ENCODE data around the gene CNTNAP2. TPM values are rescaled to one million over a fixed set of nuclear protein-coding genes. Genes with fewer than 3 reads are reported as not detected.

The CNTNAP2 gene
- total and polyA plus RNA-seq, 9 donors = 8.3 to 18.8 (median 10.4) TPM

DNA sequence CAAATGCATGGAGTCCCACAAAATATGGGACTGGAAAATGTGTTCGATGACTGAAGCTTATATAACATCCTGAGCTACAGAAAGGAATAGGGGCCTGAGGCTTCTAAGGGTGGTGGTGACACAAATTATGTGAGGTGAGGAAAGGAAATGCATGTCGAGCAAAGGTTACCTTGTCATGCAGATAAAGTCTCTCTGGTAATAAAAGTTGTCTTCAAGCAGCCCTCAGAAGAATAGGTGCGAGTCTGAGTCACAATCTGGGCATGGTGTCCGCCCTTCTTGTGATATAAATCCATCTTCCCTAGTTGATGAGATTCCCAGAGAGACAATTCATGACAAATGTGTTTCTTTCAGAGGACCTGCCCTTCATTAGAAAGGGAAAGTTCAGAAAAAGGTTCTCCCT is 1488.7 kb downstream of the CNTNAP2 start:
- H3K4me3 ChIP-seq (ENCODE audit: low read length) = no peak overlapping the region
- H3K9me3 ChIP-seq (replicated peaks; ENCODE audit: control insufficient read depth, low read depth, low read length) = no peaks in the 10 kb centered on the region
- DNase-seq = no peak
- no peak overlapping the region for H3K27ac ChIP-seq (ENCODE audit: low read length)
- 20% methylated on average over 2 of the region's 4 CpGs for WGBS (ENCODE audit: insufficient coverage)
- no peaks in the 10 kb centered on the region for H3K36me3 ChIP-seq (ENCODE audit: control insufficient read depth, insufficient read depth, low read length)
- no peaks in the 10 kb centered on the region for H3K4me1 ChIP-seq (ENCODE audit: control insufficient read depth, insufficient read depth, low read length)
- H3K27me3 ChIP-seq (ENCODE audit: control insufficient read depth, insufficient read depth, low read length) = no peaks in the 10 kb centered on the region

DNA sequence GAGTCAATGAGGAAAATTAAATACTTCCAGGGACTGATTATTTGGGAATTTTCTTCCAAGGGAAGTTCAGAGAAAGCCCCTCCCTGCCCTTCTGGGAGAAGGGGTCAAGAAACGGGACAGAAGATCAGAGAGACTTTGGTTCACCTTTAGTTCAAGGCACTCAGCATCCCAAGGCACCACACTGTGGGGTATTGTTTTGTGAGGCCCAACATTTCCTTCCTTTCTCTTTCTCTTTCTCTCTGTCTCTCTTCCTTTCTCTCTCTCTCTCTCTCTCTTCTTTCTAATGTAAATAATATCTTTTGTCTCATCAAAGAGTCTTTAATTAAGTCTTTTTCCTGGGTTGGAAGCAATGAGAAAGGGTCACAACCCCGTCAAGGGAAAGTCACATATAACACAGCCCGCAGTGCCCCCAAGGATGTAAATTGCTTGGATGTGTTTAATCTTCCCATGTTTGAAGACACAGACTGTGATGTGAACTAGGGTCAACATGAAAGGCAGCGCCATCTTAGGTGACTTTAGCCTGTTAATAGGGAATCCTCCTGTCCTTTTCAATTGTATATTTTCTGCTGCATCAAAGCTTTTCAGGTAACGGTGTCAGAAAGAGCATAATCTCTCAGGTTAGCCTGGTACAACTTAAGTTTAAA is 1490.7 kb downstream of the CNTNAP2 start:
- DNase-seq = no peak
- Histone ChIP-seq H3K27ac (ENCODE audit: low read length) (no peak overlapping the region), H3K9me3 (replicated peaks; ENCODE audit: control insufficient read depth, low read depth, low read length) (no peaks in the 10 kb centered on the region), H3K4me3 (ENCODE audit: low read length) (no peak overlapping the region), H3K36me3 (ENCODE audit: control insufficient read depth, insufficient read depth, low read length) (no peaks in the 10 kb centered on the region), H3K27me3 (ENCODE audit: control insufficient read depth, insufficient read depth, low read length) (no peaks in the 10 kb centered on the region), H3K4me1 (ENCODE audit: control insufficient read depth, insufficient read depth, low read length) (no peaks in the 10 kb centered on the region)
- WGBS (ENCODE audit: insufficient coverage) = 50% methylated on average over 2 of the region's 5 CpGs

DNA sequence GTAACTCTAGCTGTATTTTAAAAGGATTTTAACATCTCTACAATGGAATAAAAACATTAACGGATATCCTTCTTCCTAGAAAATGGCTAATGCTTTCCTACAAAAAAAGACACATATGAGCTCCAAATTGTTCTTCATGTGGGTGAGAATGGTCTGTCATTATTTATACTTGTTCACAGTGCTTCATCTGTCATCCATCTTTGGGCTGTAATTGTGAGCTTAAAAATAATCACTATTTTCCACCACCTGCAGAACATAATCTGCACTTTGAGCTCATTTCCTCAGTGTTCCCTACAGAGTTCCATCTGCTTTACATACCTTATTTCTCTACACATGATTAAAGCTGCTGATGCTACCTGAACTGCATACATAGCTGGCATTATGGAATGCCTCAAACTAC is 1494.8 kb downstream of the CNTNAP2 start:
- WGBS (ENCODE audit: insufficient coverage) = no CpG with 5 or more reads among the region's 1 CpG
- Histone ChIP-seq H3K27me3 (ENCODE audit: control insufficient read depth, insufficient read depth, low read length) (no peaks in the 10 kb centered on the region), H3K27ac (ENCODE audit: low read length) (no peak overlapping the region), H3K9me3 (replicated peaks; ENCODE audit: control insufficient read depth, low read depth, low read length) (no peaks in the 10 kb centered on the region), H3K4me3 (ENCODE audit: low read length) (no peak overlapping the region), H3K36me3 (ENCODE audit: control insufficient read depth, insufficient read depth, low read length) (no peaks in the 10 kb centered on the region), H3K4me1 (ENCODE audit: control insufficient read depth, insufficient read depth, low read length) (no peaks in the 10 kb centered on the region)
- DNase-seq = no peak

DNA sequence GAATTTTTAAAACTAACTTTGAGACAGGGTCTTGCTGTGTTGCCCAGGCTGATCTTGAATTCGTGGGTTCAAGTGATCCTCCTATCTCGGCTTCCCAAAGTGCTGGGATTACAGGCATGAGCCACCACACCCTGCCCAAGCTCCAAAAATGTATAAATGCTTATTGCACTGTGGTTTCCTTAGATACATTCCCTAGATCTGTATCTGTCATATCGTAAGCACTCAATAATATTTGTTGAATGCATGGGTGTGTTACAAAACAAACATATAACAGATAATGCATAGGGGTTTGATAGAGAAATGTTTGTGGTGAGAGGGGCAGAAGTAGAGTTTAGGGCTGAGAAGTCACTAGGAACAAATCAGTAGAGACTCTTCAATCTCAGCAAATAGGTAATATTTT is 1518.7 kb downstream of the CNTNAP2 start:
- Histone ChIP-seq H3K27ac (ENCODE audit: low read length) (no peak overlapping the region), H3K9me3 (replicated peaks; ENCODE audit: control insufficient read depth, low read depth, low read length) (no peaks in the 10 kb centered on the region), H3K4me3 (ENCODE audit: low read length) (no peak overlapping the region), H3K4me1 (ENCODE audit: control insufficient read depth, insufficient read depth, low read length) (no peaks in the 10 kb centered on the region), H3K36me3 (ENCODE audit: control insufficient read depth, insufficient read depth, low read length) (no peaks in the 10 kb centered on the region), H3K27me3 (ENCODE audit: control insufficient read depth, insufficient read depth, low read length) (no peaks in the 10 kb centered on the region)
- no peak for DNase-seq
- WGBS (ENCODE audit: insufficient coverage) = 83% methylated on average over 1 of the region's 3 CpGs

DNA sequence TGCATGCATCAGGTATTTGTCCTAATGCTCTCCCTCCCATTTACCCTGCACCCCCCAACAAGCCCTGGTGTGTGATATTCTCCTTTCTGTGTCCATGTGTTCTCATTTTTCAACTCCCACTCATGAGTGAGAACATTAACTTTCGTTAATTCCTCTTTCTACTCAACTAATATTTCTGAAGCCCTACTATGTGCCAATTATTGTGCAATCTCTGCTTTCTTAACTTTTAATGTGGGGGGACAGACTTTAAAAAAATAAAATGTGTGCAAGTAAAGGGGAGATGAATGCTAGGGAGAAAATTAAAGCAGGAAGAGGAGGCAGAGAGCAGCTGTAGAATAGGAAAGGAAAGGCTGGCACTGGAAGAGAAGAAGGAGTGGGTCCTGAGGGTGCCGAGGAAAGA is 1520.0 kb downstream of the CNTNAP2 start:
- Histone ChIP-seq H3K36me3 (ENCODE audit: control insufficient read depth, insufficient read depth, low read length) (no peaks in the 10 kb centered on the region), H3K9me3 (replicated peaks; ENCODE audit: control insufficient read depth, low read depth, low read length) (no peaks in the 10 kb centered on the region), H3K4me3 (ENCODE audit: low read length) (no peak overlapping the region), H3K27me3 (ENCODE audit: control insufficient read depth, insufficient read depth, low read length) (no peaks in the 10 kb centered on the region), H3K4me1 (ENCODE audit: control insufficient read depth, insufficient read depth, low read length) (no peaks in the 10 kb centered on the region), H3K27ac (ENCODE audit: low read length) (no peak overlapping the region)
- no peak for DNase-seq
- WGBS (ENCODE audit: insufficient coverage) = 100% methylated on average over 1 of the region's 2 CpGs

DNA sequence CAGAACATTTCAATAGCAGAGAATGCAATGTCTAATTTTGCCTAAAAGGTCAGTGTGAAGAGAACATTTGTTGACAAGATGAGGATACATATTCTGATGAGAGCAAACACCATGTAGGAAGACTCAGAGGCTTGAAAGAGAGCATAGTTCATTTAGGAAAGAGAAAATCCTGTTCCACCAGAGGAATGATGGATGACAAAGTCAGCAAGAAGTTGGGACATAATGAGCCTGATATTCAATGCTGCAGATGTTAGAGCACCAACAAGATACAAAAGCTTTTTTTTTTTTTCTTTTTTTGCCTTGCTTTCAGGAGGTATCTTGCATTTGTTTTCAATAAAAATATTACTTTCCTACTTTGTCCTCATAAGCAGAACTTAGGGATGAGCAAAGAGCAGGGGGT is 1522.0 kb downstream of the CNTNAP2 start:
- Histone ChIP-seq H3K4me1 (ENCODE audit: control insufficient read depth, insufficient read depth, low read length) (no peaks in the 10 kb centered on the region), H3K27me3 (ENCODE audit: control insufficient read depth, insufficient read depth, low read length) (no peaks in the 10 kb centered on the region), H3K9me3 (replicated peaks; ENCODE audit: control insufficient read depth, low read depth, low read length) (no peaks in the 10 kb centered on the region), H3K36me3 (ENCODE audit: control insufficient read depth, insufficient read depth, low read length) (no peaks in the 10 kb centered on the region), H3K27ac (ENCODE audit: low read length) (no peak overlapping the region), H3K4me3 (ENCODE audit: low read length) (no peak overlapping the region)
- no peak for DNase-seq

DNA sequence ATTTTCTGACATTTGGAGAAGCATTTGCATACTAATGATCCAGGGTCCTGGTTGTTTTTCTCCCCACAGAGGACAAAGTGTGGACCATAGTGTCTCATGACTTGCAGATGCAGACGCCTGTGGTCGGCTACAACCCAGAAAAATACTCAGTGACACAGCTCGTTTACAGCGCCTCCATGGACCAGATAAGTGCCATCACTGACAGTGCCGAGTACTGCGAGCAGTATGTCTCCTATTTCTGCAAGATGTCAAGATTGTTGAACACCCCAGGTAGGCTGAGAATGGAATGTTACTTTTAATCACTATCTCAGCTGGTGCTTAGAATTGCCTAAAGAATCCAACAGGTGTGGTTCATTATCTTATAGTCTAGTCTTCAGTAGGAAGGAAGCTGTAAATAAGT is 1522.4 kb downstream of the CNTNAP2 start:
- Histone ChIP-seq H3K9me3 (replicated peaks; ENCODE audit: control insufficient read depth, low read depth, low read length) (no peaks in the 10 kb centered on the region), H3K27me3 (ENCODE audit: control insufficient read depth, insufficient read depth, low read length) (no peaks in the 10 kb centered on the region), H3K4me3 (ENCODE audit: low read length) (no peak overlapping the region), H3K27ac (ENCODE audit: low read length) (no peak overlapping the region), H3K4me1 (ENCODE audit: control insufficient read depth, insufficient read depth, low read length) (no peaks in the 10 kb centered on the region), H3K36me3 (ENCODE audit: control insufficient read depth, insufficient read depth, low read length) (no peaks in the 10 kb centered on the region)
- 79% methylated on average over 6 of the region's 6 CpGs for WGBS (ENCODE audit: insufficient coverage)
- DNase-seq = no peak

DNA sequence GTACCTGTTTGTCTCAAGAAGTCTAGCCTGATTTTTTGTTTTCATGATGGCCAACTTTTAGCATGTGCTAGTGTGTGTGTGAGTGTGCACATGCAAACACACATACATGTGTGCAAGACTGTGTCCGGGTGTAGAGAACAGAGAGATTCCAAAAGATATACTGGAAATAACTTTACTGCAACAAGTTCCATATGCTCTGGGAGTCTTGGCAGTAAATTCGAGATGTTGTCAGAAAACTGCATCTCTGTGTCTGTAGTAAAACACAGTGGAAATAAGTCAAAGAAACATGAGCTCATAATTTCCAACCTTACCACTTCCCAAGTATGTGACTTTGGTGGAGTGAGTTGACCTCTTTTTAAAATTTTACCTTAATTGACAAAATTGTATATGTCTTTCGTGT is 1523.2 kb downstream of the CNTNAP2 start:
- H3K9me3 ChIP-seq (replicated peaks; ENCODE audit: control insufficient read depth, low read depth, low read length) = no peaks in the 10 kb centered on the region
- WGBS (ENCODE audit: insufficient coverage) = no CpG with 5 or more reads among the region's 3 CpGs
- peak; percentile 86 for DNase-seq
- H3K4me1 ChIP-seq (ENCODE audit: control insufficient read depth, insufficient read depth, low read length) = no peaks in the 10 kb centered on the region
- no peak overlapping the region for H3K4me3 ChIP-seq (ENCODE audit: low read length)
- H3K27ac ChIP-seq (ENCODE audit: low read length) = no peak overlapping the region
- H3K36me3 ChIP-seq (ENCODE audit: control insufficient read depth, insufficient read depth, low read length) = no peaks in the 10 kb centered on the region
- H3K27me3 ChIP-seq (ENCODE audit: control insufficient read depth, insufficient read depth, low read length) = no peaks in the 10 kb centered on the region

DNA sequence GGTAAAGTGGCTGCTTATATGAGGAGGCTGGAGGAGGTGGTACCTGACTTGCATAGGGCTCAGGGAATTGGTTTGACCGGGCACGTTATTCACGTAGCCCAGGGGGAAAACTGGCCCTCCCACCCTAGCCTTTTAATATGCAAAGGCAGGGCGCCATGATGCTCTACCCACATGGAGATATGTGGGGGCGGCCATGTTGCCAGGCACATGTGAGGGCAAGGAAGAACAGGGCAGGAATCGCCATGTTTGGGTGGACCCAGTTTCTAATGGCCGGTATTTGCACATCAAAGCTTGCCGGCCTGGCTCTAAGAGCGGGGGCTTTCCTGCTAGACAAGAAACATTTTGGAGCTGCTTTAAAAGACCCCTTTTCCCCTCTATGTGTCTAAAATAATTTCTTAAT is 1524.2 kb downstream of the CNTNAP2 start:
- no peaks in the 10 kb centered on the region for H3K36me3 ChIP-seq (ENCODE audit: control insufficient read depth, insufficient read depth, low read length)
- H3K4me1 ChIP-seq (ENCODE audit: control insufficient read depth, insufficient read depth, low read length) = no peaks in the 10 kb centered on the region
- WGBS (ENCODE audit: insufficient coverage) = 95% methylated on average over 3 of the region's 9 CpGs

DNA sequence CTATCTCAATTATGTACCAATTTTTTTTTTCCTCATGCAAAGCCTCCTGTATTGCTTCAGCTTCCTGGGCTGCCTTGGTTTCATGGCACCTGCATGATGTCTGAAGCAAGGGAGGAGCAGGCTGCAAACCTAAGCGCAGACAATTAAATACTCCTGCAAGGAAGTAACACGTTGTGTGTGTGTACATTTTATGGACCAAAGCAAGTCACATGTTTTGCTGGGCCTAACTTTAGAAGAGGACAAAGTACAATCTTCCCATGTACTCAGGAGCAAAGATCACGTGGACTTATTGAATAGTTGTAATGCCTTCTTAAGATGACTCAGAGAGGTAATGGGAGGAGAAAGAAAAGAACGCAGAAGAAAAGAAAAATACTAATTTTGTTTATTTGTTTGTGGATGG is 1530.0 kb downstream of the CNTNAP2 start:
- Histone ChIP-seq H3K9me3 (replicated peaks; ENCODE audit: control insufficient read depth, low read depth, low read length) (no peaks in the 10 kb centered on the region), H3K27me3 (ENCODE audit: control insufficient read depth, insufficient read depth, low read length) (no peaks in the 10 kb centered on the region), H3K27ac (ENCODE audit: low read length) (no peak overlapping the region), H3K36me3 (ENCODE audit: control insufficient read depth, insufficient read depth, low read length) (no peaks in the 10 kb centered on the region), H3K4me3 (ENCODE audit: low read length) (no peak overlapping the region), H3K4me1 (ENCODE audit: control insufficient read depth, insufficient read depth, low read length) (no peaks in the 10 kb centered on the region)
- WGBS (ENCODE audit: insufficient coverage) = 87% methylated on average over 3 of the region's 4 CpGs
- no peak for DNase-seq

More for the DNA sequence above, 1524.2 kb downstream of the CNTNAP2 start:
- Histone ChIP-seq H3K4me3 (ENCODE audit: low read length) (no peak overlapping the region), H3K27ac (ENCODE audit: low read length) (no peak overlapping the region), H3K27me3 (ENCODE audit: control insufficient read depth, insufficient read depth, low read length) (no peaks in the 10 kb centered on the region), H3K9me3 (replicated peaks; ENCODE audit: control insufficient read depth, low read depth, low read length) (no peaks in the 10 kb centered on the region)
- no peak for DNase-seq

DNA sequence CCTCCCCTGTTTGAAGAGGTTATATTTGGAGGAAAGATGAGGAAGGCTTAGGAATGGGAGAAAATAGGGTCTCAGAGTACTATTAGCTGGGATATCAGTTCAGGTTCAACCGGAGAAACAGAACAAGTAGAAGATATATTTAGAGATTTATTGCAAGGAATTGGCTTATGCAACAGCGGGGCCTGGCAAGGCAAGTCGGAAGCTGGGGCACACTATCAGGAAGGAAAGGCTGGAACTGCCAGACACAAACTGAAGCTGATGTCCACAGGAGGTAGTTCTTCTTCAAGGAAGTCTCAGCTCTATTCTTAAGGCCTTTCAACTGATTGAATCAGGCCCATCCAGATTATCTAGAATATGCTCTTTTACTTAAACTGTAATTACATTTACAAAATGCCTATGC is 1534.4 kb downstream of the CNTNAP2 start:
- H3K36me3 ChIP-seq (ENCODE audit: control insufficient read depth, insufficient read depth, low read length) = no peaks in the 10 kb centered on the region
- H3K4me1 ChIP-seq (ENCODE audit: control insufficient read depth, insufficient read depth, low read length) = no peaks in the 10 kb centered on the region
- H3K4me3 ChIP-seq (ENCODE audit: low read length) = no peak overlapping the region
- 90% methylated on average over 3 of the region's 3 CpGs for WGBS (ENCODE audit: insufficient coverage)
- H3K27ac ChIP-seq (ENCODE audit: low read length) = no peak overlapping the region
- no peak for DNase-seq
- H3K27me3 ChIP-seq (ENCODE audit: control insufficient read depth, insufficient read depth, low read length) = no peaks in the 10 kb centered on the region
- H3K9me3 ChIP-seq (replicated peaks; ENCODE audit: control insufficient read depth, low read depth, low read length) = no peaks in the 10 kb centered on the region
